ENCODE measurements around the gene ZNF677. TPM values are rescaled to one million over a fixed set of nuclear protein-coding genes. Genes with fewer than 3 reads are reported as not detected.
"Not testable (repeated sequence)": the region's sequence is repeated elsewhere in the genome, so short reads cannot be mapped to it uniquely, and the experiment has no call there.

The ZNF677 gene
- total and polyA plus RNA-seq, 4 donors, result 6.7 to 44.7 (median 10.2) TPM

DNA sequence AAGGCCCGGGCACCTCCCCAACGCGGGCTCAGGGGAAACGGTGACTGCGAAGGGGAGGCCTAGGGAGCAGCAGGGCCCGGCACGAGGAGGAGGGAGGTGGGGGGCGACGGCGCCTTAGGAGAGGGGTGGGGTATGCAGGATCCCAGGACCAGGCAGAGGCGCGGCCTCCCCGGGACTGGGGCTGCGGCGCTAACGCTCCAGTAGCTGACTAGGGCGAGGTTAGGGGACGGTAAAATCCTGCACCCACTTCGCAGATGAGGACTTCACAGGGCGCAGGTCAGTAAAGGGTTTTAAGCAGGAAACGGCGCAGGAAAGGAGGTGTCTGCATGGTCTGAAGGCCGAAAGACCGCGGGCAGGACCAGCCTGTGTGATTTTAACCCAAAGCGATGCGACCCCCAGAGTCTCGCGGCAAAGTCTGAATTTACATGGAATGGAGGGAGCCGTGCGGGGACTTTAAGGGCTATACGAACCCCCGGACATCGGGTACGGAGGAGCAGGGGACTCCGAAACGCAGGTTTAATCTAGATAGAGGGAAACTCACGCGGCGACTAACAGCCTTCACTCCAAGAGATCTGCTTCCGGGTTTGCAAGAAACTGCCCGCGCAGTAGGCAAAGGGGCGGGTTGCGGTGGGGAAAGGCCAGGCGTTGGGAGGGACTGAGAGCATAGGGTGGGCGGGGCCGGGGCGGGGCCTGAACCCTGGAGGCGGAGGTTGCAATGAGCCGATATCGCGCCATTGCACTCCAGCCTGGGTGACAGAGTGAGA, 61.7 kb downstream of the ZNF677 start, which contains the start of gene ZNF665:
TSS of gene ZNF665 (minus strand) at position 588 of the 764 bp plus-strand sequence. CDS start 10,460 bp downstream, outside the sequence.
- TF ChIP-seq, protein P1, sequence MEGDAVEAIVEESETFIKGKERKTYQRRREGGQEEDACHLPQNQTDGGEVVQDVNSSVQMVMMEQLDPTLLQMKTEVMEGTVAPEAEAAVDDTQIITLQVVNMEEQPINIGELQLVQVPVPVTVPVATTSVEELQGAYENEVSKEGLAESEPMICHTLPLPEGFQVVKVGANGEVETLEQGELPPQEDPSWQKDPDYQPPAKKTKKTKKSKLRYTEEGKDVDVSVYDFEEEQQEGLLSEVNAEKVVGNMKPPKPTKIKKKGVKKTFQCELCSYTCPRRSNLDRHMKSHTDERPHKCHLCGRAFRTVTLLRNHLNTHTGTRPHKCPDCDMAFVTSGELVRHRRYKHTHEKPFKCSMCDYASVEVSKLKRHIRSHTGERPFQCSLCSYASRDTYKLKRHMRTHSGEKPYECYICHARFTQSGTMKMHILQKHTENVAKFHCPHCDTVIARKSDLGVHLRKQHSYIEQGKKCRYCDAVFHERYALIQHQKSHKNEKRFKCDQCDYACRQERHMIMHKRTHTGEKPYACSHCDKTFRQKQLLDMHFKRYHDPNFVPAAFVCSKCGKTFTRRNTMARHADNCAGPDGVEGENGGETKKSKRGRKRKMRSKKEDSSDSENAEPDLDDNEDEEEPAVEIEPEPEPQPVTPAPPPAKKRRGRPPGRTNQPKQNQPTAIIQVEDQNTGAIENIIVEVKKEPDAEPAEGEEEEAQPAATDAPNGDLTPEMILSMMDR (IDR thresholded peaks at IDR 0.05; ENCODE audit: control extremely low read depth, extremely low read depth), result no peak
- Histone ChIP-seq H3K4me1 (ENCODE audit: control insufficient read depth in 5 of 5, insufficient read depth in 5 of 5, low read length in 5 of 5) (peaks cover 0 to 10% (median 3%) of the 10 kb centered on the region in 5 donors), H3K9ac (ENCODE audit: insufficient read depth in 1 of 2, low read length in 2 of 2) (peak within 1 kb of the TSS; percentile 55 to 94), H3K9me3 (ENCODE audit: control insufficient read depth in 4 of 4, insufficient read depth in 3 of 4, low read length in 3 of 4) (no peaks in the 10 kb centered on the region), H3K36me3 (ENCODE audit: control insufficient read depth in 4 of 4, insufficient read depth in 4 of 4, low read length in 4 of 4) (peaks cover 0 to 2% (median under 1%) of the 10 kb centered on the region in 4 donors), H3K27ac (ENCODE audit: low read depth in 1 of 2, low read length in 1 of 2) (peak within 1 kb of the TSS; percentile 64 to 83), H3K4me3 (peak within 1 kb of the TSS; percentile 74), H3K27me3 (ENCODE audit: control insufficient read depth in 3 of 3, insufficient read depth in 3 of 3, low read length in 2 of 3) (no peaks in the 10 kb centered on the region)
- ATAC-seq (ENCODE audit: insufficient read depth, low FRiP score) (peak; percentile 78), DNase-seq (peak; percentile 92 to 93 (median 93))
- WGBS, 2 donors, result 1% methylated on average over 48 to 53 of the region's 53 CpGs

DNA sequence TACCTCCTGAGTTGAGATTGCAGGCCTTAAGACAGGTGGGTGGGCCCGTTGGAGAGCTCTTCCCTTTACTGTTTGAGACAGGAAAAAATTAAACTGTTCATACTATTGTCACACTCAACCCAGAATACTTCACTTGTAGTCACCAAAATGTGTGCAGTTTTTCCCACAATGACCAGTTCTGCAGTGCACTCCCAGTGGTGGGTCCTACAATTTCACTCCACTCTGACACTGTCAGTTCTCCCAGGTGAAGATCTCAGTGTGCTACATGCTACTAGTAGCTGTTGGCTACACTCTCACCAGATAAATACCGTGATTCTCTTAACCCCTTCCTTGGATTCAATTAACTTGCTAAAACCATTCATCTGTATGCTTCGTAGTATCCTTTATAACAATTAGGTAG, 64.4 kb downstream of the ZNF677 start:
- H3K4me1 ChIP-seq (ENCODE audit: control insufficient read depth in 5 of 5, insufficient read depth in 5 of 5, low read length in 5 of 5), result peaks cover 0 to 6% (median 3%) of the 10 kb centered on the region in 5 donors
- no peak overlapping the region for H3K9ac ChIP-seq (ENCODE audit: insufficient read depth in 1 of 2, low read length in 2 of 2)
- no peak for DNase-seq
- peaks cover 0 to 2% (median under 1%) of the 10 kb centered on the region in 4 donors for H3K36me3 ChIP-seq (ENCODE audit: control insufficient read depth in 4 of 4, insufficient read depth in 4 of 4, low read length in 4 of 4)
- H3K9me3 ChIP-seq (ENCODE audit: control insufficient read depth in 4 of 4, insufficient read depth in 3 of 4, low read length in 3 of 4), result no peaks in the 10 kb centered on the region
- no peak overlapping the region for H3K27ac ChIP-seq (ENCODE audit: low read depth in 1 of 2, low read length in 1 of 2)
- WGBS, 2 donors, result 88 to 89% methylated on average over 3 of the region's 3 CpGs
- TF ChIP-seq, protein P1 (IDR thresholded peaks at IDR 0.05; ENCODE audit: control extremely low read depth, extremely low read depth), result no peak
- no peak overlapping the region for H3K4me3 ChIP-seq
- H3K27me3 ChIP-seq (ENCODE audit: control insufficient read depth in 3 of 3, insufficient read depth in 3 of 3, low read length in 2 of 3), result no peaks in the 10 kb centered on the region
- ATAC-seq (ENCODE audit: insufficient read depth, low FRiP score), result no peak

DNA sequence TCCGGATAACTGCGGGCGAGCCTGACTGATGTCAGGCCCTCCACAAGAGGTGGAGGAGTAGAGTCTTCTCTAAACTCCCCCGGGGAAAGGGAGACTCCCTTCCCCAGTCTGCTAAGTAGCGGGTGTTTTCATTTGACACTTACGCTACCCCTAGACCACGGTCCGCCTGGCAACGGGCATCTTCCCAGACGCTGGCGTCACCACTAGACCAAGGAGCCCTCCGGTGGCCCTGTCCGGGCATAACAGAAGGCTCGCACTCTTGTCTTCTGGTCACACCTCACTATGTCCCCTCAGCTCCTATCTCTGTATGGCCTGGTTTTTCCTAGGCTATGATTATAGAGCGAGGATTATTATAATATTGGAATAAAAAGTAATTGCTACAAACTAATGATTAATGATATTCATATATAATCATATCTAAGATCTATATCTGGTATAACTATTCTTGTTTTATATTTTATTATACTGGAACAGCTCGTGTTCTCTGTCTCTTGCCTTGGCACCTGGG, 64.9 kb downstream of the ZNF677 start:
- peak in 1 of 3 donors; percentile 5 for DNase-seq
- H3K27me3 ChIP-seq (ENCODE audit: control insufficient read depth in 3 of 3, insufficient read depth in 3 of 3, low read length in 2 of 3); H3K9ac ChIP-seq (ENCODE audit: insufficient read depth in 1 of 2, low read length in 2 of 2); H3K4me1 ChIP-seq (ENCODE audit: control insufficient read depth in 5 of 5, insufficient read depth in 5 of 5, low read length in 5 of 5); H3K9me3 ChIP-seq (ENCODE audit: control insufficient read depth in 4 of 4, insufficient read depth in 3 of 4, low read length in 3 of 4); H3K4me3 ChIP-seq; H3K27ac ChIP-seq (ENCODE audit: low read depth in 1 of 2, low read length in 1 of 2); ATAC-seq (ENCODE audit: insufficient read depth, low FRiP score); H3K36me3 ChIP-seq (ENCODE audit: control insufficient read depth in 4 of 4, insufficient read depth in 4 of 4, low read length in 4 of 4): not testable (repeated sequence)
- 82 to 91% methylated on average over 11 to 12 of the region's 16 CpGs for WGBS, 2 donors

Other genes starting within 250 kb of the ZNF677 start
- gene ERVV-1, start 241.0 kb downstream of the ZNF677 start, total RNA-seq, result not detected
- gene ERVV-1, start 241.0 kb downstream of the ZNF677 start, polyA plus RNA-seq, result not detected
- not detected for gene ERVV-2, start 210.1 kb downstream of the ZNF677 start, total RNA-seq
- not detected for gene ERVV-2, start 210.1 kb downstream of the ZNF677 start, polyA plus RNA-seq
- gene ZNF160, start 151.5 kb downstream of the ZNF677 start, total RNA-seq, result 10 to 100 TPM; 26.8 to 86.9 TPM
- gene ZNF160, start 151.5 kb downstream of the ZNF677 start, polyA plus RNA-seq, result 10 to 100 TPM; 16.7 to 17.9 TPM
- gene ZNF415, start 122.0 kb downstream of the ZNF677 start, total RNA-seq, result 10 to 100 TPM in 1 of 2 donors, 1 to 10 TPM in 1; 4.5 to 16.6 TPM
- 1 to 10 TPM; 3.1 to 3.3 TPM for gene ZNF415, start 122.0 kb downstream of the ZNF677 start, polyA plus RNA-seq
- gene ZNF347, start 95.8 kb downstream of the ZNF677 start, total RNA-seq, result 10 to 100 TPM; 11.5 to 17.9 TPM
- 1 to 10 TPM; 2.9 to 3.0 TPM for gene ZNF347, start 95.8 kb downstream of the ZNF677 start, polyA plus RNA-seq
- 1 to 10 TPM; 2.5 to 6.7 TPM for gene ZNF665, start 61.5 kb downstream of the ZNF677 start, total RNA-seq
- 1 to 10 TPM; 2.0 to 2.8 TPM for gene ZNF665, start 61.5 kb downstream of the ZNF677 start, polyA plus RNA-seq
- not detected for gene VN1R2, start 3.4 kb upstream of the ZNF677 start, total RNA-seq
- not detected for gene VN1R2, start 3.4 kb upstream of the ZNF677 start, polyA plus RNA-seq
- not detected for gene VN1R4, start 12.8 kb upstream of the ZNF677 start, total RNA-seq
- gene VN1R4, start 12.8 kb upstream of the ZNF677 start, polyA plus RNA-seq, result not detected
- 1 to 10 TPM; 5.8 to 8.8 TPM for gene ZNF845, start 78.9 kb upstream of the ZNF677 start, total RNA-seq
- gene ZNF845, start 78.9 kb upstream of the ZNF677 start, polyA plus RNA-seq, result 1 to 10 TPM; 2.4 to 3.2 TPM
- 10 to 100 TPM in 1 of 2 donors, 1 to 10 TPM in 1; 7.1 to 19.7 TPM for gene ZNF525, start 110.8 kb upstream of the ZNF677 start, total RNA-seq
- gene ZNF525, start 110.8 kb upstream of the ZNF677 start, polyA plus RNA-seq, result 1 to 10 TPM; 3.2 to 4.1 TPM
- gene ZNF765, start 140.3 kb upstream of the ZNF677 start, total RNA-seq, result 10 to 100 TPM in 1 of 2 donors, 1 to 10 TPM in 1; 8.6 to 11.3 TPM
- gene ZNF765, start 140.3 kb upstream of the ZNF677 start, polyA plus RNA-seq, result 1 to 10 TPM; 3.6 to 4.2 TPM
- 10 to 100 TPM in 1 of 2 donors, 1 to 10 TPM in 1; 7.9 to 11.4 TPM for gene ZNF761, start 177.1 kb upstream of the ZNF677 start, total RNA-seq
- gene ZNF761, start 177.1 kb upstream of the ZNF677 start, polyA plus RNA-seq, result 1 to 10 TPM; 6.4 TPM
- gene ZNF813, start 212.9 kb upstream of the ZNF677 start, total RNA-seq, result 1 to 10 TPM; 2.8 to 5.3 TPM
- gene ZNF813, start 212.9 kb upstream of the ZNF677 start, polyA plus RNA-seq, result 1 to 10 TPM; 1.2 TPM

All from lung (tissue), 12 donors.